ENCODE measurements around the gene PELI1. TPM values are rescaled to one million over a fixed set of nuclear protein-coding genes. Genes with fewer than 3 reads are reported as not detected.

Gene PELI1
- total RNA-seq, 2 experiments from 2014 or later: 257 to 274 TPM

DNA sequence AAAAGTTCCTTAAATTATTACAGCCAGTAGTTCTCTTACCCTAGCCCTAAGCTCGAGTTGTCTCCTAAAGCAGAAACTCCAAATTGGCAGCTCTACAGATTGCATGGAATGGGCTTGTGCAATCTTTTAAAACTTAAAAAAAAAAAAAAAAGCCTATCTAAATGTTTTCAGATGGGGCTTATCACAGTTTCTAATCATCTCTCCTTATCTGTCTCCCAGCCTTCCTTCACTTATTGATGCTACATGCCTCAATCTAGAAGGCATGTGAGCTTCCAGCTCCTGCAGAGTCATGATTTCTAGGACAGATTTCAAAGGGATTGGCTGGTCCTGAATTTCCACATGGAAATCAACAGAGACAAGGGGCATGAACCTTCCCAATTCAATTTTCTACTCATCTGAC is 33.1 kb upstream of the PELI1 start:
- CTCF ChIA-PET: interaction anchor here (0.6 to 1.2 kb wide), 4 partner anchors 23 to 609 kb away, joined by 3 to 5 read pairs (median 4); no protein-coding TSS in a partner anchor
- Histone ChIP-seq H3K9me3 (ENCODE audit: control insufficient read depth in 1 of 2, insufficient read depth in 1 of 2, low read length in 2 of 2) (no peaks in the 10 kb centered on the region), H3K27ac (ENCODE audit: low read depth in 1 of 2, low read length in 2 of 2) (no peak overlapping the region), H3K27me3 (ENCODE audit: control insufficient read depth in 1 of 2, insufficient read depth in 2 of 2, low read length in 2 of 2) (no peaks in the 10 kb centered on the region), H3K4me3 (ENCODE audit: low read length) (no peak overlapping the region), H3K36me3 (ENCODE audit: insufficient read depth, low read length) (no peaks in the 10 kb centered on the region), H3K4me1 (ENCODE audit: insufficient read depth, low read length) (no peaks in the 10 kb centered on the region)
- Mint-ChIP-seq H3K27ac (no peak overlapping the region), H3K9me3 (no peaks in the 10 kb centered on the region), H3K36me3 (ENCODE audit: low read depth) (no peaks in the 10 kb centered on the region), H3K27me3 (no peaks in the 10 kb centered on the region), H3K4me3 (no peak overlapping the region), H3K4me1 (ENCODE audit: low read depth) (peaks cover 5% of the 10 kb centered on the region)
- POLR2A ChIA-PET: interaction anchor here (1.6 kb wide), 1 partner anchor 51 kb away, joined by 4 read pairs; no protein-coding TSS in a partner anchor
- TF ChIP-seq, protein P1, sequence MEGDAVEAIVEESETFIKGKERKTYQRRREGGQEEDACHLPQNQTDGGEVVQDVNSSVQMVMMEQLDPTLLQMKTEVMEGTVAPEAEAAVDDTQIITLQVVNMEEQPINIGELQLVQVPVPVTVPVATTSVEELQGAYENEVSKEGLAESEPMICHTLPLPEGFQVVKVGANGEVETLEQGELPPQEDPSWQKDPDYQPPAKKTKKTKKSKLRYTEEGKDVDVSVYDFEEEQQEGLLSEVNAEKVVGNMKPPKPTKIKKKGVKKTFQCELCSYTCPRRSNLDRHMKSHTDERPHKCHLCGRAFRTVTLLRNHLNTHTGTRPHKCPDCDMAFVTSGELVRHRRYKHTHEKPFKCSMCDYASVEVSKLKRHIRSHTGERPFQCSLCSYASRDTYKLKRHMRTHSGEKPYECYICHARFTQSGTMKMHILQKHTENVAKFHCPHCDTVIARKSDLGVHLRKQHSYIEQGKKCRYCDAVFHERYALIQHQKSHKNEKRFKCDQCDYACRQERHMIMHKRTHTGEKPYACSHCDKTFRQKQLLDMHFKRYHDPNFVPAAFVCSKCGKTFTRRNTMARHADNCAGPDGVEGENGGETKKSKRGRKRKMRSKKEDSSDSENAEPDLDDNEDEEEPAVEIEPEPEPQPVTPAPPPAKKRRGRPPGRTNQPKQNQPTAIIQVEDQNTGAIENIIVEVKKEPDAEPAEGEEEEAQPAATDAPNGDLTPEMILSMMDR (IDR thresholded peaks at IDR 0.05): no peak
- ATAC-seq (ENCODE audit: poor library complexity) (no peak), DNase-seq (no peak)
- intact Hi-C loops (cut with DNase I, micrococcal nuclease): no loop called here

DNA sequence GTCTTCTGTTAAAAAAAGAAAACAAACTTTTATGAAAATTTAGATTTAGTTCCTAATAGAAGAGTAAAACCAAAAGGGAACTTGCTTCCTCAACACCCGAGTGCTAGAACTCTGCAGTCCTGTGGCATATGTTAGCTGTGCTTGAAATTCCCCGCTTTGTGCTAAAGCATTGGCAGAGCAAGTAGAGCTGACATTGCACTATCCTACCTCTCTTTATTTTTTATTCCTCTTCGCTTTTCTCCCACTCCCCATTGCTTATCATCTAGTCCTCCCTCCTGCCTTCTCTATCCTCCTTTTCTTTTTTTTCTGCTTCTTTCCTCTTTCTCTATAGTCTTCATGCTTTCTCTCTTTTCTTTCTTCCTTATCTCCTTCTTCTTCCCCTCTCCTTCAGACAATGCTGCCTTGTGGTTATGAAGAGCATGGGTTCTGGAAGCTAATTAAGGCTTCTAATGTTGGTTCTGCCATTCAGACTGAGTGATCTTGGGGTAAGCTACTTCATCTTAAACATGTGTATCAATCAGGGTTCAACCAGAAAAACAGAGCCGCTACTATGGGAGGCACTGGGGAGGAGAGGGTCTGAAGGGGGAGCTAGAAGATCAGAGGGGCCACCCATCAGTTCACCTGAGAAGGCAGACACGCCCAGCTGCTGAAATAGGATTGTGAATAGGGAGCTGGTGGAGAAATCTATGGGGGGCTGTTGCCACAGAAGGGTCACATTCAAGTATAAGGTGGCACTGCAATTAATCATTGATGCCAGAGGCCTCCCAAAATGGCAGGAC is 31.4 kb upstream of the PELI1 start:
- ChIA-PET CTCF (interaction anchor here (1.4 kb wide), 1 partner anchor 16 kb away, joined by 3 read pairs; no protein-coding TSS in a partner anchor), POLR2A (no interaction called here)
- H3K36me3 Mint-ChIP-seq (ENCODE audit: low read depth): no peaks in the 10 kb centered on the region
- DNase-seq (no peak), ATAC-seq (ENCODE audit: poor library complexity) (no peak)
- H3K27ac Mint-ChIP-seq: no peak overlapping the region
- H3K4me3 Mint-ChIP-seq: no peak overlapping the region
- Histone ChIP-seq H3K9me3 (ENCODE audit: control insufficient read depth in 1 of 2, insufficient read depth in 1 of 2, low read length in 2 of 2) (no peaks in the 10 kb centered on the region), H3K4me1 (ENCODE audit: insufficient read depth, low read length) (no peaks in the 10 kb centered on the region), H3K36me3 (ENCODE audit: insufficient read depth, low read length) (no peaks in the 10 kb centered on the region), H3K27ac (ENCODE audit: low read depth in 1 of 2, low read length in 2 of 2) (no peak overlapping the region), H3K4me3 (ENCODE audit: low read length) (no peak overlapping the region), H3K27me3 (ENCODE audit: control insufficient read depth in 1 of 2, insufficient read depth in 2 of 2, low read length in 2 of 2) (no peaks in the 10 kb centered on the region)
- no peaks in the 10 kb centered on the region for H3K27me3 Mint-ChIP-seq
- no peaks in the 10 kb centered on the region for H3K9me3 Mint-ChIP-seq
- intact Hi-C loops (cut with DNase I, micrococcal nuclease): no loop called here
- TF ChIP-seq, protein P1 (IDR thresholded peaks at IDR 0.05): no peak
- peaks cover 5% of the 10 kb centered on the region for H3K4me1 Mint-ChIP-seq (ENCODE audit: low read depth)

DNA sequence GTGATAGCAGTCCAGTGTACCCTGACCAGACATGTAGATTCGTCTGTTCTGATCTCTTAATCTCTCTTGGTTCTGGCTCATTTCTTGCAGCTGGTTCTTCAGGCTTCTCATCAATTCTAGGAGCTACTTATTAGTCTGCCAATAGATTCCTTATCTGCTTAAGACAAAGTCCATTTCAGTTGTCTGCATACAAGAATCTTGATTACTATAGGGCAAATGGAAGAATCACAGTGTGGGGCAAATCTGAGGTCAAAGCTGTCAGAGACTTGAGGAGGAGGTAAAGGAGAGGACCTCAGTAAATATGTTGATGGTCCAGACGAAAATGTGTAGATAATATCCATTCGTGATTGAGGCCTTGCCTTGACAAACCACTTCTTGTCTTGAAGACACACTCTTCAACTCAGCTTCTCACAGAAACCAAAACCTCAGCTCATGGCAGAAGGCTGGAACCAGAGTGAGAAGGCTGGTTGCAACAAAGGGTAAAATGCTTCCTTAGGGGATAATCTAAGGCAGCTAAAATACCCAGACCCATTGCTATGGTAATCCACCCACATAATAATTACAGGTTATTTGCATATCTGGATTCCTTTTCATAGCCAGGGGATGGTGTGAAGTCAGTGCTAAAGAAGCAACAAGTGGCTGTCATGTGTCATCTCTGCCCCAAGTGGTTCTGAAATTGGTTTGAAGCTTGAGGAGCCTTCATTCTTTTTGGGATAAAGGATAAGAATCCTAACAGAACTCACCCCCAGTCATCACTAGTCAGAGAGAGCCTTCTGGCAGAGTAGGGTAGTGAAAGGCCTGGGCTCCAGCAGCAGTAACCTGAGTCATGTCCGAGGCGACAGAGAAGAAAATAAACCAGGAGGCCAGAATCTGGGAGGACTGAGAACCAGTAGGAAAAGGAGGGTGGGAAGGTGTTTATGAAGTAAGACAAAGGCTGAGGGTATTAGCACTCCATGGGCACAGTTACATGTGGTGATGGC is 29.2 kb upstream of the PELI1 start:
- Mint-ChIP-seq H3K27ac (no peak overlapping the region), H3K36me3 (ENCODE audit: low read depth) (no peaks in the 10 kb centered on the region), H3K4me3 (no peak overlapping the region), H3K9me3 (no peaks in the 10 kb centered on the region), H3K4me1 (ENCODE audit: low read depth) (no peaks in the 10 kb centered on the region), H3K27me3 (no peaks in the 10 kb centered on the region)
- ChIA-PET CTCF (interaction anchor here (1.2 kb wide), 1 partner anchor 18 kb away, joined by 3 read pairs; no protein-coding TSS in a partner anchor), POLR2A (no interaction called here)
- Histone ChIP-seq H3K27me3 (ENCODE audit: control insufficient read depth in 1 of 2, insufficient read depth in 2 of 2, low read length in 2 of 2) (no peaks in the 10 kb centered on the region), H3K27ac (ENCODE audit: low read depth in 1 of 2, low read length in 2 of 2) (no peak overlapping the region), H3K4me1 (ENCODE audit: insufficient read depth, low read length) (no peaks in the 10 kb centered on the region), H3K36me3 (ENCODE audit: insufficient read depth, low read length) (no peaks in the 10 kb centered on the region), H3K4me3 (ENCODE audit: low read length) (no peak overlapping the region), H3K9me3 (ENCODE audit: control insufficient read depth in 1 of 2, insufficient read depth in 1 of 2, low read length in 2 of 2) (no peaks in the 10 kb centered on the region)
- DNase-seq: no peak
- ATAC-seq (ENCODE audit: poor library complexity): no peak
- intact Hi-C loops (cut with DNase I, micrococcal nuclease): no loop called here
- TF ChIP-seq, protein P1 (IDR thresholded peaks at IDR 0.05): no peak
